K562 (cell line): Measurements from ENCODE around the gene ZBTB42. TPM values are rescaled to one million over a fixed set of nuclear protein-coding genes. Genes with fewer than 3 reads are reported as not detected.

ENCODE experiments used
- AFF4 ChIP-seq: sonication (generic); formaldehyde crosslinking; IDR thresholded peaks from 2 replicates; pipeline ENCODE4 v1.8.0; 2023; ENCODE audit warnings: mild to moderate bottlenecking, missing genetic modification reagents
- DIDO1 ChIP-seq: fragments of 450-650 bp; IDR thresholded peaks from 2 replicates; pipeline ENCODE4 v1.6.1; 2016; ENCODE audit warnings: low read depth, missing biosample characterization, missing genetic modification characterization
- HDAC2 ChIP-seq: fragments of 450-650 bp; IDR thresholded peaks from 2 replicates; pipeline ENCODE4 v1.6.1; 2016; ENCODE audit warnings: mild to moderate bottlenecking
- HMBOX1 ChIP-seq: sonication (generic); IDR thresholded peaks from 2 replicates; pipeline ENCODE4 v1.6.1; 2016
- KLF6 ChIP-seq: fragments of 250-450 bp; sonication (Bioruptor Pico); IDR thresholded peaks from 2 replicates; pipeline ENCODE4 v1.4.0; 2020; ENCODE audit warnings: mild to moderate bottlenecking, moderate library complexity, borderline replicate concordance
- MIER1 ChIP-seq: fragments of 450-650 bp; IDR thresholded peaks from 2 replicates; pipeline ENCODE4 v1.6.1; 2016; ENCODE audit warnings: antibody characterized with exemption, mild to moderate bottlenecking, low read depth
- PHF8 ChIP-seq: fragments of 200-600 bp; sonication (generic); IDR thresholded peaks from 2 replicates; pipeline ENCODE4 v1.6.1; 2012; ENCODE audit warnings: mixed run types, mild to moderate bottlenecking, inconsistent platforms, low read length, moderate library complexity, borderline replicate concordance
- SMARCB1 ChIP-seq: IDR thresholded peaks from 2 replicates; pipeline ENCODE4 v1.6.1; 2011; ENCODE audit warnings: improper control_type of control experiment, low read depth; ENCODE audit not compliant: insufficient read length
- SRSF7 ChIP-seq: fragments of 200-400 bp; formaldehyde crosslinking; optimal IDR thresholded peaks from 2 replicates; pipeline ENCODE3; 2017; ENCODE audit warnings: mild to moderate bottlenecking, low read depth, low read length
- TFAP4 ChIP-seq: sonication (generic); formaldehyde crosslinking; IDR thresholded peaks from 2 replicates; pipeline ENCODE4 v1.8.0; 2022; ENCODE audit warnings: missing genetic modification reagents, mild to moderate bottlenecking, moderate library complexity, borderline replicate concordance
- VEZF1 ChIP-seq: fragments of 200-800 bp; sonication (Bioruptor generic); IDR thresholded peaks from 2 replicates; pipeline ENCODE4 v1.6.1; 2017; ENCODE audit warnings: missing genetic modification characterization, missing compliant biosample characterization
- WHSC1 ChIP-seq: IDR thresholded peaks from one replicate; pipeline ENCODE4 v1.6.1; 2012; ENCODE audit warnings: low read length, control low read depth, inconsistent platforms
- ZBTB2 ChIP-seq: fragments of 450-650 bp; IDR thresholded peaks from 2 replicates; pipeline ENCODE4 v1.6.1; 2016; ENCODE audit warnings: antibody characterized with exemption
- ZFX ChIP-seq: sonication (generic); formaldehyde crosslinking; IDR thresholded peaks from 2 replicates; pipeline ENCODE4 v1.8.0; 2022; ENCODE audit warnings: mild to moderate bottlenecking, missing genetic modification reagents, moderate library complexity
- ZNF445 ChIP-seq: fragments of 250-450 bp; sonication (Bioruptor Pico); IDR thresholded peaks from 2 replicates; pipeline ENCODE4 v1.4.0; 2020; ENCODE audit warnings: low read depth, mild to moderate bottlenecking, moderate library complexity
- ZNF766 ChIP-seq: fragments of 200-800 bp; sonication (Bioruptor generic); conservative IDR thresholded peaks from 2 replicates; pipeline ENCODE4 v1.6.1; 2016; ENCODE audit warnings: missing genetic modification characterization, missing compliant biosample characterization
- polyA plus RNA-seq, 8 experiments: library from polyadenylated mRNA; depleted of rRNA in 4 of 8; stranded (reverse) in 5 of 8; unstranded in 3 of 8; fragments of >200 nt; fragmentation: Nextera tagmentation in 2 of 8; fragmentation: Illumina TruSeq in 1 of 8; extraction: Ambion mirVana in 2 of 8; extraction: Trizol in 1 of 8; gene quantifications; 2 replicates each; pipeline versions ENCODE4 v1.2.1 to v1.2.3, GENCODE V29; 2011 to 2014; ENCODE audit warnings: inconsistent platforms in 1 of 8, missing spikeins in 1 of 8
- total RNA-seq, 7 experiments: library from RNA; depleted of rRNA in 6 of 7; stranded (reverse); fragments of >200 nt in 6 of 7; fragmentation: Illumina TruSeq in 2 of 7; extraction: Trizol in 2 of 7; gene quantifications; 2 replicates each; pipeline versions ENCODE4 v1.2.1 to v1.2.3, GENCODE V29; 2011 to 2021; ENCODE audit warnings: low replicate concordance in 1 of 7

ZBTB42 gene
- total and polyA plus RNA-seq, 9 of the 15 experiments (the other 6 are each of a cell fraction or from before 2014, with no cell fraction given): 0.03 to 8.5 (median 2.4) TPM

- no peak for TF ChIP-seq HDAC2
- 0 out of 2 replicates have a peak, but pooled peaks have one; percentile 27 for TF ChIP-seq VEZF1 (CRISPR knock-in tag)
- TF ChIP-seq ZFX (CRISPR knock-in tag): peak; percentile 37; the same call in 1 of the 2 replicates
- no peak for TF ChIP-seq ZNF766 (CRISPR knock-in tag)
- no peak for TF ChIP-seq HMBOX1
- no peak for TF ChIP-seq AFF4
- no peak for TF ChIP-seq SMARCB1
- TF ChIP-seq PHF8: peak; percentile 18; the same call in 1 of the 2 replicates
- TF ChIP-seq ZNF445 (CRISPR knock-in tag): no peak
- peak; percentile 70; the same call in 1 of the 2 replicates for TF ChIP-seq TFAP4
- no peak for TF ChIP-seq SRSF7
- TF ChIP-seq ZBTB2: no peak
- no peak for TF ChIP-seq MIER1
- TF ChIP-seq WHSC1: no peak
- no peak for TF ChIP-seq DIDO1 (tag)
- no peak for TF ChIP-seq KLF6
Measured at GRCh38 chr14:104797115-104798044, 3.5 kb upstream of the ZBTB42 start (continued).
